WTC11 (cell line): ENCODE results near the gene FPR3. TPM values are rescaled to one million over a fixed set of nuclear protein-coding genes. Genes with fewer than 3 reads are reported as not detected.

ENCODE experiments used
- ATAC-seq: fragments of 200-7000 bp; cut with Tn5 transposase; 2 replicates; pipeline ENCODE4 v1.10.0; 2021; ENCODE audit warnings: mild to moderate bottlenecking, moderate library complexity
- CTCF ChIA-PET: fragments of 300-600 bp; sonication (Branson Sonifier 250); formaldehyde crosslinking; loops from one replicate; lab custom pipeline; 2021; ENCODE audit warnings: antibody characterized with exemption; lab: Charles Lee
- POLR2A ChIA-PET: fragments of 350-600 bp; sonication (Branson Sonifier 250); formaldehyde crosslinking; loops from one replicate; lab custom pipeline; 2021; ENCODE audit warnings: antibody characterized with exemption; lab: Charles Lee
- DNase-seq: peaks from one replicate; pipeline ENCODE4 v3.0.0; 2021; ENCODE audit warnings: low spot score
- H3K27ac Mint-ChIP-seq: 2 replicates; pipeline ENCODE4 v1.8.0; 2021; ENCODE audit warnings: mixed read lengths
- H3K27me3 Mint-ChIP-seq: 2 replicates; pipeline ENCODE4 v1.8.0; 2021; ENCODE audit warnings: low read depth, mild to moderate bottlenecking, moderate library complexity, mixed read lengths
- H3K36me3 Mint-ChIP-seq: 2 replicates; pipeline ENCODE4 v1.8.0; 2021; ENCODE audit warnings: mixed read lengths
- H3K4me1 Mint-ChIP-seq: 2 replicates; pipeline ENCODE4 v1.8.0; 2022; ENCODE audit warnings: mixed read lengths
- H3K4me3 Mint-ChIP-seq: 2 replicates; pipeline ENCODE4 v1.8.0; 2021; ENCODE audit warnings: mild to moderate bottlenecking, moderate library complexity, mixed read lengths
- H3K9me3 Mint-ChIP-seq: 2 replicates; pipeline ENCODE4 v1.8.0; 2021; ENCODE audit warnings: mixed read lengths
- AFF4 ChIP-seq: sonication (generic); formaldehyde crosslinking; IDR thresholded peaks from 2 replicates; pipeline ENCODE4 v1.8.1; 2023; ENCODE audit warnings: mild to moderate bottlenecking, missing genetic modification reagents, borderline replicate concordance
- ATF3 ChIP-seq: sonication (generic); formaldehyde crosslinking; conservative IDR thresholded peaks from 2 replicates; pipeline ENCODE4 v1.8.1; 2022; ENCODE audit warnings: mild to moderate bottlenecking, missing genetic modification reagents
- CBFB ChIP-seq: sonication (generic); formaldehyde crosslinking; IDR thresholded peaks from 2 replicates; pipeline ENCODE4 v1.8.1; 2022; ENCODE audit warnings: mild to moderate bottlenecking, low read depth, missing genetic modification reagents
- CTCF ChIP-seq: fragments of 200-600 bp; IDR thresholded peaks from 2 replicates; pipeline ENCODE4 v1.8.0; 2022; ENCODE audit warnings: antibody characterized with exemption
- EMX1 ChIP-seq: fragments of 250-450 bp; sonication (Bioruptor Pico); IDR thresholded peaks from 2 replicates; pipeline ENCODE4 v1.8.0; 2021; ENCODE audit warnings: mild to moderate bottlenecking
- ERG ChIP-seq: fragments of 250-450 bp; sonication (Bioruptor Pico); IDR thresholded peaks from 2 replicates; pipeline ENCODE4 v1.8.0; 2021; ENCODE audit warnings: mild to moderate bottlenecking
- JUN ChIP-seq: sonication (generic); formaldehyde crosslinking; IDR thresholded peaks from 2 replicates; pipeline ENCODE4 v1.8.0; 2023; ENCODE audit warnings: mild to moderate bottlenecking, missing genetic modification reagents
- MAX ChIP-seq: sonication (generic); formaldehyde crosslinking; IDR thresholded peaks from 2 replicates; pipeline ENCODE4 v1.8.0; 2022; ENCODE audit warnings: mild to moderate bottlenecking, missing genetic modification reagents
- MLX ChIP-seq: sonication (generic); formaldehyde crosslinking; IDR thresholded peaks from 2 replicates; pipeline ENCODE4 v1.8.1; 2023; ENCODE audit warnings: mild to moderate bottlenecking, missing genetic modification reagents, moderate library complexity
- MXD4 ChIP-seq: fragments of 250-450 bp; sonication (Bioruptor Pico); IDR thresholded peaks from 2 replicates; pipeline ENCODE4 v1.8.0; 2021; ENCODE audit warnings: mild to moderate bottlenecking, moderate library complexity, borderline replicate concordance
- MYBL2 ChIP-seq: sonication (generic); formaldehyde crosslinking; IDR thresholded peaks from 2 replicates; pipeline ENCODE4 v1.8.1; 2023; ENCODE audit warnings: mild to moderate bottlenecking, moderate library complexity, missing genetic modification reagents
- OVOL2 ChIP-seq: fragments of 250-450 bp; sonication (Bioruptor Pico); IDR thresholded peaks from 2 replicates; pipeline ENCODE4 v1.9.0; 2021; ENCODE audit warnings: mild to moderate bottlenecking, borderline replicate concordance
- SMAD3 ChIP-seq: sonication (generic); formaldehyde crosslinking; IDR thresholded peaks from 2 replicates; pipeline ENCODE4 v1.8.0; 2022; ENCODE audit warnings: missing genetic modification reagents, mild to moderate bottlenecking, borderline replicate concordance
- SMAD4 ChIP-seq: sonication (generic); formaldehyde crosslinking; IDR thresholded peaks from 2 replicates; pipeline ENCODE4 v1.8.0; 2022; ENCODE audit warnings: mild to moderate bottlenecking, missing genetic modification reagents
- TCF7 ChIP-seq: sonication (generic); formaldehyde crosslinking; IDR thresholded peaks from 2 replicates; pipeline ENCODE4 v1.8.0; 2022; ENCODE audit warnings: mild to moderate bottlenecking, low read depth, missing genetic modification reagents, moderate library complexity
- TEAD1 ChIP-seq: sonication (generic); formaldehyde crosslinking; IDR thresholded peaks from 2 replicates; pipeline ENCODE4 v1.8.0; 2022; ENCODE audit warnings: mild to moderate bottlenecking, missing genetic modification reagents
- TP53 ChIP-seq: sonication (generic); formaldehyde crosslinking; IDR thresholded peaks from 2 replicates; pipeline ENCODE4 v1.8.1; 2023; ENCODE audit warnings: mild to moderate bottlenecking, missing genetic modification reagents
- USF1 ChIP-seq: sonication (generic); formaldehyde crosslinking; IDR thresholded peaks from 2 replicates; pipeline ENCODE4 v1.8.0; 2022; ENCODE audit warnings: mild to moderate bottlenecking, missing genetic modification reagents
- ZNF121 ChIP-seq: sonication (generic); formaldehyde crosslinking; IDR thresholded peaks from 2 replicates; pipeline ENCODE4 v1.8.0; 2023; ENCODE audit warnings: missing genetic modification reagents
- ZNF138 ChIP-seq: sonication (generic); formaldehyde crosslinking; conservative IDR thresholded peaks from 2 replicates; pipeline ENCODE4 v1.8.1; 2022; ENCODE audit warnings: mild to moderate bottlenecking, moderate library complexity, missing genetic modification reagents
- ZNF219 ChIP-seq: sonication (generic); formaldehyde crosslinking; IDR thresholded peaks from 2 replicates; pipeline ENCODE4 v1.8.0; 2023; ENCODE audit warnings: missing genetic modification reagents, mild to moderate bottlenecking, borderline replicate concordance
- ZNF263 ChIP-seq: sonication (generic); formaldehyde crosslinking; IDR thresholded peaks from 2 replicates; pipeline ENCODE4 v1.8.1; 2022; ENCODE audit warnings: low read depth, mild to moderate bottlenecking, moderate library complexity, missing genetic modification reagents
- ZNF396 ChIP-seq: fragments of 250-450 bp; sonication (Bioruptor Pico); IDR thresholded peaks from 2 replicates; pipeline ENCODE4 v1.8.0; 2021; ENCODE audit warnings: mild to moderate bottlenecking, moderate library complexity, borderline replicate concordance
- ZNF416 ChIP-seq: fragments of 250-450 bp; sonication (Bioruptor Pico); IDR thresholded peaks from 2 replicates; pipeline ENCODE4 v1.9.0; 2021; ENCODE audit warnings: mild to moderate bottlenecking, inconsistent platforms
- ZNF671 ChIP-seq: fragments of 250-450 bp; sonication (Bioruptor Pico); IDR thresholded peaks from 2 replicates; pipeline ENCODE4 v1.8.0; 2021; ENCODE audit warnings: mild to moderate bottlenecking
- ZSCAN18 ChIP-seq: fragments of 250-450 bp; sonication (Bioruptor Pico); IDR thresholded peaks from 2 replicates; pipeline ENCODE4 v2.1.2; 2022; ENCODE audit warnings: mild to moderate bottlenecking, moderate library complexity
- total RNA-seq: library from RNA; stranded (reverse); gene quantifications from 3 replicates; pipeline ENCODE4 v1.2.3, GENCODE V29; 2021

The FPR3 gene
- total RNA-seq, 1 experiment from 2014 or later, result not detected

GRCh38 chr19:51796195-51796679 is 1.3 kb downstream of the FPR3 start:
- ChIA-PET CTCF (interaction anchor here (1.1 kb wide), 1 partner anchor 19 kb away, joined by 4 read pairs; no protein-coding TSS in a partner anchor), POLR2A (no interaction called here)
- TF ChIP-seq ZNF263 (CRISPR knock-in tag) (no peak), ZNF219 (CRISPR knock-in tag) (no peak), MAX (CRISPR knock-in tag) (no peak), ATF3 (no peak), ZNF138 (CRISPR knock-in tag) (no peak), JUN (CRISPR knock-in tag) (no peak), ERG (CRISPR knock-in tag) (no peak), ZNF416 (no peak), TCF7 (no peak), CTCF (no peak), MYBL2 (no peak), SMAD3 (CRISPR knock-in tag) (no peak), EMX1 (no peak), OVOL2 (CRISPR knock-in tag) (no peak), TP53 (CRISPR knock-in tag) (no peak), ZNF396 (CRISPR knock-in tag) (no peak), TEAD1 (CRISPR knock-in tag) (no peak), CBFB (CRISPR knock-in tag) (no peak)
- peaks cover 32% of the 10 kb centered on the region for H3K9me3 Mint-ChIP-seq
- ATAC-seq (no peak), DNase-seq (no peak)
- no peak overlapping the region for H3K27ac Mint-ChIP-seq
- H3K27me3 Mint-ChIP-seq, result peaks cover 7% of the 10 kb centered on the region
- H3K4me3 Mint-ChIP-seq, result no peak overlapping the region
- peaks cover 4% of the 10 kb centered on the region; the same call in 1 of the 2 replicates for H3K36me3 Mint-ChIP-seq
- no peaks in the 10 kb centered on the region for H3K4me1 Mint-ChIP-seq

- ATAC-seq, result no peak
These were observed 2.5 kb downstream of the FPR3 start for GRCh38 chr19:51797480-51797879.

More at GRCh38 chr19:51797480-51797879, 2.5 kb downstream of the FPR3 start:
- Mint-ChIP-seq H3K27me3 (peaks cover 3% of the 10 kb centered on the region; the same call in 1 of the 2 replicates), H3K27ac (no peak overlapping the region)
- no peak for TF ChIP-seq MAX (CRISPR knock-in tag)
- TF ChIP-seq OVOL2 (CRISPR knock-in tag), result no peak
- TF ChIP-seq AFF4 (CRISPR knock-in tag), result no peak
- TF ChIP-seq MXD4 (CRISPR knock-in tag), result no peak
- TF ChIP-seq ZNF416, result no peak
- TF ChIP-seq SMAD4 (CRISPR knock-in tag), result no peak
- TF ChIP-seq MLX, result no peak
- TF ChIP-seq ZNF121 (CRISPR knock-in tag), result no peak
- no peak for TF ChIP-seq ZSCAN18 (CRISPR knock-in tag)
- TF ChIP-seq USF1 (CRISPR knock-in tag), result no peak
- TF ChIP-seq ZNF671, result no peak
- TF ChIP-seq, all 79 proteins: peak for 0
- DNase-seq, result no peak
- CTCF ChIA-PET, result interaction anchor here (1.0 to 1.5 kb wide), 2 partner anchors 19 to 137 kb away, joined by 4 read pairs; no protein-coding TSS in a partner anchor
- no peak overlapping the region for H3K4me3 Mint-ChIP-seq
- peaks cover 36% of the 10 kb centered on the region for H3K9me3 Mint-ChIP-seq
- H3K36me3 Mint-ChIP-seq, result peaks cover 4% of the 10 kb centered on the region; the same call in 1 of the 2 replicates
- POLR2A ChIA-PET, result no interaction called here
- no peaks in the 10 kb centered on the region for H3K4me1 Mint-ChIP-seq
